NCI-H345 treated with DMSO at 0.1 percent for 48 hours (cell line): ENCODE results near the gene ARMC12.
A peak's percentile ranks its signal among the peaks of the same experiment; 100 is the strongest.
"Not testable (repeated sequence)": the region's sequence is repeated elsewhere in the genome, so short reads cannot be mapped to it uniquely, and the experiment has no call there.

Experiments used
- DNase-seq: peaks from one replicate; lab custom pipeline; 2025; ENCODE audit not compliant: unreplicated experiment; lab: John Stamatoyannopoulos, UW

The ARMC12 gene, protein sequence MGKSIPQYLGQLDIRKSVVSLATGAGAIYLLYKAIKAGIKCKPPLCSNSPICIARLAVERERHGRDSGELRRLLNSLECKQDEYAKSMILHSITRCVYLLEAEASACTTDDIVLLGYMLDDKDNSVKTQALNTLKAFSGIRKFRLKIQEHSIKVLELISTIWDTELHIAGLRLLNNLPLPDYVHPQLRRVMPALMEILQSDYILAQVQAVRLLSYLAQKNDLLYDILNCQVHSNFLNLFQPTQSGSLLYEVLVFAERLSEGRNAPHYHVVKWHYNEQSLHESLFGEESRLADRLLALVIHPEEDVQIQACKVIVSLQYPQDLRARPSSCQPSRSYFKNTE

DNA sequence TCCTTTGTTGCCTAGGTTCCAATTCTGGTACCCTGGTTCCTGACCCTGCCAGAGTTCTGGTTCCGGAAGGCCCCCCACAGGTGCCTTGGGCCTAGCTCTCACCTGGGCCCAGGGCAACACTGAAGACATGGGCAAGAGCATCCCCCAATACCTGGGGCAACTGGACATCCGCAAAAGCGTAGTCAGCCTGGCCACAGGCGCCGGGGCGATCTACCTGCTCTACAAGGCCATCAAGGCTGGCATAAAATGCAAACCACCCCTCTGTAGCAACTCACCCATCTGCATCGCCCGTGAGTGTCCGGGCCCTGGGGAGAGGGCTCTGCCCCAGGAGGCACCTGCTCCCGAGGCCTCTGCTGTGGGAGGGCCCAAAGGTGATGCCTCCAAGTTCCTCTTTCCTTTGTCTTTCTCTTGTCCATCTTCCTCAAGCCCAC lies at the start of gene ARMC12:
TSS of gene ARMC12 (plus strand) at position 51 of the 431 bp plus-strand sequence. CDS start at position 128, 77 bp downstream.
- no peak for DNase-seq

DNA sequence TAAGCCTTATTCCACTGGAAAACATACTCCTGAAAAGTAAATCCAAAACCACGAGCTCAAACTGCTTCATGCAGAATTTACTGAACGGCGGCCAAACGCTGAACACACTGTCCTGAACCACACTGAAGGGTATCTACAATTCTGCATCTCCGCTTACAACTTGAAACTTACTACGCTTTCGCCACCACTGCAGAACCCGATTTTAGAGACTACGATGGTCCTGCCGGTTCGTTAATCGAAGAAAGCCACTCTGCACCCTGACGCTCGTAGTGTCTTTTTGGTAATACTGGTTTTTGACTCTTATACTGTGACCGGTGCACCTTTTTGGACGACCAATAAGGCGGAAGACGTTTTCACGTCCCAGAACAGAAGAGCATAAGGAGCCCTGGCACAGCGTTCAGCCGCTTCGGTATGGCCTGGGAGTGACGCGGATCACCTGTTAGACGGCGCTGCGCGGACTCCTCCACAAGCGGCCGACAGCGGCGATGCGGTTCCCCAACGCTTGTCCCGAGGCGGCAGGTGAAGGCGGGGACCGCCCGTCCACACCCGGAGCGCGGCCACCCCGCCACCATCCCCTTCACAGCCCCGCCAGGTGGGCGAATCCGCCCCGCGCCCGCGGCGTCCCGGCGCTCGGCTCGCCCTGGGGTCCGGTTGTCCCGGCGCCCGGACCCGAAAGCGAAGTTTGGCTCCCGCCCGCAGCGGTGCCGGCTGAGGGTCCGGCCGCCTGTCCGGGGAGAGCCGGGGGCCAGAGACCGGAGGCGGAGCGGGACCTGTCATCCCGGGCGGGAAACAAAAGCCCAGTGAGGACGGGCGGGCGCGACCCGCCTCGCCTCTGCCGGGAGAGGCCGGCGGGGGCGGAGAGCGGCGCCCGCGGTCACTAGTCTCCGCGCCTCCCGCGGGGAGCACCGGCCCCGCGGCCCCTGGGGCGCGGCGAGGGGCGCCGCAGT lies 48.9 kb upstream of the ARMC12 start:
- DNase-seq = peak; percentile 25

DNA sequence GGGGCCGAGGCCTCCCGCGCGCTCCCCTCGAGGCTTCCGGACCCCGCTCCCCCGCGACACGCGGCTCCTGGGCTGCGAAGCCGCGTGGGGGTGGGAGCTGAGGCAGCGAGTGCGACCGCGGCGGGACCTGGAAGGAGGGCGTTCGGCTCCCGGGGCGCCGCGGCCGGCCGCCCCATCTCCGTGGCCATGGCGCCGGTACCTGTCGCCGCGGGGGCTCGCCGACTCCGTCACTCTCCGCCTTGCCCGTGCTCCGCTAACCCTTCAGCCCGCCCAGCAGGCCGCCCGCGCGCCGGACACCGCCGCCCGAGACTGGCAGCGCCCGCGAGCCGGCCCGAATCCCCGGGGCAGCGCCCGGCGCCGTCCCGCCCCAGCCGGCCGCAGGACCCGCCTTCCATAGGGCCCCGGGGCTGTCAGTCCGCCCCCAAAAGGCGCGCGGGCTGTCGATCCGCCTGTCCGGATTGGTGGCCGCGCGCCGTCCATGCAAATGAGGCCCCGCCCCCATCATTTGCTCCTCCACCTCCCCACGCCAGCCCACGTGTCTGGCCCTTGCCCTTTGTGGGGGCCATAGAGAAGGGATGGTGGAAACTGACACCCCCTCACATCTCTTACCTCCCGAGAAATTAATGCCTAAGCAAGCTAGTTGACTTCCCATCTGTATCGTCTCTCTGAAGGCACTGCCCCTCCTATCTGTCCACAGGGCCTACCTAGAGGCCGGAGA lies 48.1 kb upstream of the ARMC12 start, which contains the start of gene FKBP5:
TSS of gene FKBP5 (minus strand) at position 311 of the 718 bp plus-strand sequence. CDS start 46,091 bp downstream, outside the sequence.
- DNase-seq = peak; percentile 35

DNA sequence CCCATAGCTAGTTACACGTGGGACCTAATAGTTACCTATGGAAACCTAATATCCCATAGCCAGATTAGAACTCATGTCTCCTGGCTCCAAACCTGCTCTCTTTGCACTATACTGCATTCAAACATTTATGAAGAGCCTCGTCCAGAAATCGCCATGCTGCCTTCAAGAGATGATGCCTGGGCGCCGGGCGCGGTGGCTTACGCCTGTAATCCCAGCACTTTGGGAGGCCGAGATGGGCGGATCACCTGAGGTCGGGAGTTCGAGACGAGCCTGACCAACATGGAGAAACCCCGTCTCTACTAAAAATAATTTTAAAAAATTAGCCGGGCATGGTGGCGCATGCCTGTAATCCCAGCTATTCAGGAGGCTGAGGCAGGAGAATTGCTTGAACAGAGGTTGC lies 46.8 kb upstream of the ARMC12 start:
- DNase-seq = not testable (repeated sequence)

GRCh38 chr6:35690484-35690883 lies 46.3 kb upstream of the ARMC12 start:
- DNase-seq = no peak

DNA sequence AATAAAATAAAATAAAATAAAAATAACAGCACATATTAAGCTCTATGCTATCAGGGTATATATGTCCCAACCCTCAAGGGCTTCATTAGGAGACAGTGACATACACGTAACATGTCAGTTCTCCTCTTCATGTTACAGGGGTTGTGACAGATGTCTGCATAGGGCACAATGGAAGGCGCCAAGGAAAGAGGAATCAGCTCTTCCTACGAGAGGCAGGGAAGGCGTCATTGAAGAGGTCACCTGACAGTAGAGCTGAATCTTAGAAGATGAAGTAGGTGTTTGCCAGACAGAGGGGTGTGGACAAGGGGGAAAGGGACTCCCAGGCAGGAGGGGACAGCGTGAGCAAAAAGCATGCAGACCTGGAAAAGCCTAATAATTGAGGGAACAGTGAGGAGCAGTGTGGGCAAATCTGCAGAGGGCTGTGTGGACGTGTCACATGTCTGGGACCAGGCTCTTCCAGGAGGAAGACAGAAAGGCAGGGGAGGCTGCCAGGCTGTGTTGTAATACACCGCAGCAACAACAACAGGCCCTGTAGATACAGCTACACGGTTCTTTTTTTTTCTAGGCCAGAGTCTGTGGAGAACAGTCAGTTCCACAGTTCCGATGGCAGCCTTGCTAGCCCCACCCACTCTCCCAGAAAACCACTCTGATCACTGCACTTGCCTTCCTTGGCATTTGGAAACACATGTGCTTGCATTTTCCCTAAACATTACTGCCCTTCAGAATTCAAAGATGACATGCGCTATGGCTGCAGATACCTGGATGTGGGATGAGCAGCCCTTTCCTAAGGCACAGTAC lies 45.6 kb upstream of the ARMC12 start:
- no peak for DNase-seq

GRCh38 chr6:35694462-35694861 lies 42.4 kb upstream of the ARMC12 start:
- no peak for DNase-seq

DNA sequence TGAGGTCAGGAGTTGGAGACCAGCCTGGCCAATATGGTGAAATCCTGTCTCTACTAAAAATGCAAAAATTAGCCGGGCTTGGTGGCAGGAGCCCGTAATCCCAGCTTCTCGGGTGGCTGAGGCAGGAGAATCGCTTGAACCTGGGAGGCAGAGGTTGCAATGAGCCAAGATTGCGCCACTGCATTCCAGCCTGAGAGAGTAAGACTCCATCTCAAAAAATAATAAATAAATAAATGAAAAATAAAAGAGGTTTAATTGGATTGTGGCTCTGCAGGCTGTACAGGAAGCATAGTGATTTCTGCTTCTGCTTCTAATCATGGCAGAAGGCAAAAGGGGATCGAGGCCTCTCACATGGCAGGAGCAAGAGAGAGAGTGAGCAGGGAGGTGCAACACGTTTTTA lies 38.4 kb upstream of the ARMC12 start:
- not testable (repeated sequence) for DNase-seq

DNA sequence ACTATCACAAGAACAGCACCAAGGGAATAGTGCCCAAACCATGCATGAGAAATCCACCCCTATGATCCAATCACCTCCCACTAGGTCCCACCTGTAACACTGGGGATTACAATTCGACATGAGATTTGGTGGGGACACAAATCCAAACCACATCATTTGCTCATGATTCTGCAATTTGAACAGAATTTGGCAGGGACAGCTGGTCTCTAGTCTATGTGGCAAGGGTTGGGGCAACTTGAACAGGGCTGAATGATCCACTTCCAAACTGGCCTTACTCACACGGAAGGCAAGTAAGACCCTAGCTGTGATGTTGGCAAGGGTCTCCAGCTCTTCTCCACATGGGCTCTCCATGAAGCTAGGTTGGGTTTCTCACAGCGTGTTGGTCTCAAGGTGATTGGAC lies 38.0 kb upstream of the ARMC12 start:
- DNase-seq = no peak

DNA sequence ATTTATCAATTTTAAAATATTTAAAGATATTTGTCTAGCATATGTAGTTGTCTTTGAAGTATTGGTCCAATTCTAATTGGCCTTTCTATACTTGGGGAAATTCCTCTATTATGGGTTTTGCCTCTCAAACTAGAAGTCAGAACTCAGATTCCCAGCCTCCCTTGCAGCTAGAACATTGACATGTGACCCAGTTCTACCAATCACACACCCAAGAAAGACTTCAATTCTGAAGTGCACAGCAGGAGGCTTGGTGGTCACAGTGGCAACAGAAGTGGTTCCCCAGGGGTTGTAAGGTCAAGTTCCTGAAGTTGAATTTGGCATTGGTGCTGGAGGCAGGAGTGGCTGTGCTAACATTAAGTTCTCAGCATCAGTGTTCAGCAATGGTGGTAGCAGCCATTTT lies 33.3 kb upstream of the ARMC12 start:
- DNase-seq = no peak

- no peak for DNase-seq
These were observed 30.4 kb upstream of the ARMC12 start for GRCh38 chr6:35706468-35706867.

DNA sequence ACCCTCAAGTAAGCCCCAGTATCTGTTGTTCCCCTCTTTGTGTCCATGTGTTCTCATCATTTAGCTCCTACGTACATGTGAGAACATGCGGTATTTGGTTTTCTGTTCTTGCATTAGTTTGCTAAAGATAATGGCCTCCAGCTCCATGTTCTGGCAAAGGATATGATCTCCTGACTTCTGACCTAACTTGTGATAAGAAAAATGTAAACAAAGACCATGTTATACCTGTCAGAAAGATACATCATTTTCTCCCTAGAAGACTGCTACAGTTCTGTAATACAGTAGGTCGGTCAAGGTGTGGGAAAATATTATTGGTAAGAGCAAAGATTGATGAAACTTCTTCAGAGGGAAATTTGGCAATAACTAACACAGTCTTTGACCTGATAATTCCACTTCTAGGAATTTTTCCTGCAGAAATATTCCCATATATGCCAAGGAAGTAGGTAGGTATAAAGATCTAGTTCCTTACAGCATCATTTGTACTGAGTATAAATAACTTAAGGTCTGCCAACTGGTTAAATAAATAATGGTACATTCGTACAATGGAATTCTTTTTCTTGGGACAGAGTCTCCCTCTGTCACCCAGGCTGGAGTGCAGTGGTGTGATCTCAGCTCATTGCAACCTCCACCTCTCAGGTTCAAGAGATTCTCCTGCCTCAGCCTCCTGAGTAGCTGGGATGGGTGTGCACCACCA lies 29.0 kb upstream of the ARMC12 start:
- no peak for DNase-seq

GRCh38 chr6:35708585-35708984 lies 28.2 kb upstream of the ARMC12 start:
- DNase-seq = no peak

- no peak for DNase-seq
These were observed 26.5 kb upstream of the ARMC12 start for GRCh38 chr6:35710241-35710847.

DNA sequence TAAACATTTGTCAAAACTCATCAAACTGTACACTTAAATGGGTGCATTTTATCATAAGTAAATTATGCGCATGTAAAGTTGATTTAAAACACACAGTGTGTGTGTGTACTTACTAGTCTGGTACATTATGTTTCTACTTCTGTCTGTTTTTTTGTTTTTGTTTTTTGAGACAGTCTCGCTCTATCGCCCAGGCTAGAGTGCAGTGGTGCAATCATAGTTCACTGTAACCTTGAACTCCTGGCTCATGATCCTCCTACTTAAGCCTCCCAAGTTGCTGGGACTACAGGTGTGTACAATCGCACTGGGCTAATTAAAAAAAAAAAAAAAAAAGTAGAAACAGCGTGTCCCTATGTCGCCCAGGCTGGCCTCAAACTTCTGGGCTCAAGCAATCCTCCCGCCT lies 25.1 kb upstream of the ARMC12 start:
- no peak for DNase-seq

- no peak for DNase-seq
These were observed 23.6 kb upstream of the ARMC12 start for GRCh38 chr6:35713006-35713767.

GRCh38 chr6:35716798-35717197 lies 20.0 kb upstream of the ARMC12 start:
- DNase-seq = no peak
